Activated CD4-positive, CD25-positive, alpha-beta regulatory T cell treated with anti-CD3 and anti-CD28 coated beads, Interleukin-2, amount 50 U/mL, for 16 hours (primary cell): Measurements from ENCODE around the gene AUH.

Experiments used
- DNase-seq: peaks from one replicate; pipeline ENCODE4 v3.0.0-alpha.2; 2020; ENCODE audit warnings: low read depth, low spot score

AUH gene

GRCh38 chr9:91340395-91340967, 21.2 kb downstream of the AUH start:
- DNase-seq = no peak

- DNase-seq = no peak
These were observed 23.0 kb downstream of the AUH start for GRCh38 chr9:91338681-91339080.

GRCh38 chr9:91336786-91337185, 24.9 kb downstream of the AUH start:
- no peak for DNase-seq

- DNase-seq = no peak
These were observed 27.7 kb downstream of the AUH start for GRCh38 chr9:91334053-91334452.

- no peak for DNase-seq
These were observed 28.2 kb downstream of the AUH start for GRCh38 chr9:91333551-91333950.

- DNase-seq = no peak
These were observed 29.0 kb downstream of the AUH start for GRCh38 chr9:91332546-91333231.

GRCh38 chr9:91331849-91332248, 29.9 kb downstream of the AUH start:
- DNase-seq = no peak

- DNase-seq = no peak
These were observed 33.5 kb downstream of the AUH start for GRCh38 chr9:91328186-91328585.

GRCh38 chr9:91321691-91322090, 40.0 kb downstream of the AUH start:
- DNase-seq = no peak

- no peak for DNase-seq
These were observed 41.4 kb downstream of the AUH start for GRCh38 chr9:91320299-91320698.

- no peak for DNase-seq
These were observed 45.6 kb downstream of the AUH start for GRCh38 chr9:91316093-91316492.

GRCh38 chr9:91315191-91315590, 46.5 kb downstream of the AUH start:
- no peak for DNase-seq

- DNase-seq = no peak
These were observed 48.9 kb downstream of the AUH start for GRCh38 chr9:91312717-91313325.

- DNase-seq = no peak
These were observed 51.7 kb downstream of the AUH start for GRCh38 chr9:91310037-91310436.

- DNase-seq = no peak
These were observed 53.5 kb downstream of the AUH start for GRCh38 chr9:91308191-91308590.

- no peak for DNase-seq
These were observed 54.4 kb downstream of the AUH start for GRCh38 chr9:91307279-91307678.

GRCh38 chr9:91306296-91306630, 55.5 kb downstream of the AUH start:
- DNase-seq = no peak

GRCh38 chr9:91305596-91306295, 56.0 kb downstream of the AUH start:
- no peak for DNase-seq

GRCh38 chr9:91303741-91304415, 57.8 kb downstream of the AUH start:
- no peak for DNase-seq

- DNase-seq = no peak
These were observed 58.9 kb downstream of the AUH start for GRCh38 chr9:91302831-91303230.

- DNase-seq = no peak
These were observed 60.6 kb downstream of the AUH start for GRCh38 chr9:91301161-91301560.

- no peak for DNase-seq
These were observed 63.4 kb downstream of the AUH start for GRCh38 chr9:91298311-91298710.
